Small intestine (tissue), 7 donors: ENCODE measurements around the gene DSE. TPM values are rescaled to one million over a fixed set of nuclear protein-coding genes. Genes with fewer than 3 reads are reported as not detected.

Experiments
- DNase-seq, 2 donors: peaks; one replicate each; pipeline versions ENCODE4 v3.0.0 to v3.0.0-alpha.2; 2013
- FAIRE-seq: peaks from 2 replicates; lab custom pipeline; 2012; peaks lifted over from hg19 to GRCh38; lab: Jason Lieb, UNC
- H3K27ac ChIP-seq, 3 donors: one replicate each; pipeline ENCODE4 v1.5.1; 2013; ENCODE audit warnings: low read length in 2 of 3, mild to moderate bottlenecking in 2 of 3, control low read depth in 1 of 3, inconsistent platforms in 1 of 3, low read depth in 1 of 3, moderate library complexity in 1 of 3
- H3K27me3 ChIP-seq, 3 donors: one replicate each; pipeline ENCODE4 v1.6.1; 2013; ENCODE audit warnings: low read length in 3 of 3, inconsistent platforms in 1 of 3; ENCODE audit not compliant: control insufficient read depth in 3 of 3, insufficient read depth in 3 of 3
- H3K36me3 ChIP-seq, 3 donors: one replicate each; pipeline ENCODE4 v1.6.1; 2013; ENCODE audit warnings: low read length in 3 of 3, inconsistent platforms in 1 of 3, low read depth in 1 of 3, mild to moderate bottlenecking in 1 of 3, moderate library complexity in 1 of 3; ENCODE audit not compliant: control insufficient read depth in 3 of 3, insufficient read depth in 2 of 3
- H3K4me1 ChIP-seq, 3 donors: one replicate each; pipeline ENCODE4 v1.6.1; 2013; ENCODE audit warnings: low read length in 2 of 3, inconsistent platforms in 1 of 3, low read depth in 1 of 3, mild to moderate bottlenecking in 1 of 3, moderate library complexity in 1 of 3; ENCODE audit not compliant: control insufficient read depth in 3 of 3, insufficient read depth in 2 of 3
- H3K4me3 ChIP-seq, 3 donors: one replicate each; pipeline ENCODE4 v1.5.1; 2013; ENCODE audit warnings: low read length in 3 of 3, control low read depth in 1 of 3, inconsistent platforms in 1 of 3, low read depth in 1 of 3, mild to moderate bottlenecking in 1 of 3, moderate library complexity in 1 of 3
- H3K9me3 ChIP-seq, 2 donors: one replicate each; pipeline ENCODE4 v1.6.1; 2013; ENCODE audit warnings: low read depth in 1 of 2, low read length in 1 of 2; ENCODE audit not compliant: control insufficient read depth in 2 of 2, insufficient read depth in 1 of 2
- WGBS, 3 donors: extraction: QIAGEN DNeasy Blood & Tissue Kit; methylation state at CpG; one replicate each; pipeline ENCODE4 v1.1.7; 2013; 5-methylcytosine and 5-hydroxymethylcytosine counted together
- polyA plus RNA-seq, 4 donors: library from polyadenylated mRNA; stranded (reverse) in 3 of 4; unstranded in 1 of 4; fragments of 200-250 nt in 3 of 4; fragments of 120-200 nt in 1 of 4; gene quantifications; one replicate each; pipeline versions ENCODE4 v1.2.1 to v1.2.3, GENCODE V29; 2013
- donor health status: healthy with polysubstance abuse.
- donor health status: control.
- donor health status: control.
- donor health status: Bipolar disorder and iron deficiency.
- donor health status: healthy.

DSE gene
- polyA plus RNA-seq, 4 donors: 0.45 to 10.4 (median 4.8) TPM

GRCh38 chr6:116392132-116393013 is 21.6 kb downstream of the DSE start:
- WGBS, 3 donors: 80 to 86% (median 80%) methylated on average over 10 of the region's 10 CpGs
- peaks cover 0 to 2% (median 0%) of the 10 kb centered on the region in 3 donors for H3K4me1 ChIP-seq
- H3K27ac ChIP-seq: peak overlapping the region in 2 of 3 donors; percentile 32 to 69
- FAIRE-seq: no peak
- peak in 1 of 2 donors; percentile 28 for DNase-seq
- no peaks in the 10 kb centered on the region for H3K27me3 ChIP-seq
- no peaks in the 10 kb centered on the region for H3K9me3 ChIP-seq
- no peak overlapping the region for H3K4me3 ChIP-seq
- no peaks in the 10 kb centered on the region for H3K36me3 ChIP-seq

GRCh38 chr6:116393430-116393829 is 22.7 kb downstream of the DSE start:
- 30 to 40% (median 32%) methylated on average over 1 of the region's 1 CpG for WGBS, 3 donors
- FAIRE-seq (no peak), DNase-seq (no peak)
- Histone ChIP-seq H3K9me3 (no peaks in the 10 kb centered on the region), H3K36me3 (no peaks in the 10 kb centered on the region), H3K27me3 (no peaks in the 10 kb centered on the region), H3K27ac (peak overlapping the region in 1 of 3 donors; percentile 20), H3K4me1 (peaks cover 0 to 4% (median 0%) of the 10 kb centered on the region in 3 donors), H3K4me3 (no peak overlapping the region)

DNA sequence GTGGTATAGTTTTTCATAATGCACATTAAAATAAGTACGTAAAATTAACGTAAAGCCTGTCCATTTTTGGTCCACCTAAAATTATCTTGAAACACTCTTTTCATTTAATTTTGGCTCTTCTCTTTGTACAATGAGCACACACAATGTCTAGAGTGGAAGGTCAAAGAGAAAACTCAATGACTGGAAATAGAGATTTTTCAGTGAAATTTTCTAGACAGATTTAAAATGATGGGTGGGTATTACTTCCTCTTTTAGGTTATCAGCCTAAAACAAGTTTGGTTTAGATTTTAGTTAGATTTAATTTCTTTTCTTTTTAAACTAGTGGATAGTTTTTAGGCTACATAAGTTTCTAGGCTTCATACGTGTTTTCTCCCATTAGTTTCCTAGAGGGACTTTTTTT is 24.9 kb downstream of the DSE start:
- no peaks in the 10 kb centered on the region for H3K27me3 ChIP-seq
- H3K36me3 ChIP-seq: peaks cover 0 to 4% (median 0%) of the 10 kb centered on the region in 3 donors
- DNase-seq (no peak), FAIRE-seq (no peak)
- H3K9me3 ChIP-seq: no peaks in the 10 kb centered on the region
- no peak overlapping the region for H3K4me3 ChIP-seq
- no peak overlapping the region for H3K27ac ChIP-seq
- 80 to 93% (median 92%) methylated on average over 3 of the region's 3 CpGs for WGBS, 3 donors
- H3K4me1 ChIP-seq: peaks cover 0 to 2% (median 0%) of the 10 kb centered on the region in 3 donors

GRCh38 chr6:116396441-116396840 is 25.7 kb downstream of the DSE start:
- Histone ChIP-seq H3K4me1 (peaks cover 0 to 2% (median 0%) of the 10 kb centered on the region in 3 donors), H3K9me3 (no peaks in the 10 kb centered on the region), H3K36me3 (peaks cover 0 to 4% (median 0%) of the 10 kb centered on the region in 3 donors), H3K27me3 (no peaks in the 10 kb centered on the region), H3K4me3 (no peak overlapping the region), H3K27ac (no peak overlapping the region)
- FAIRE-seq (no peak), DNase-seq (no peak)
- 90 to 91% (median 90%) methylated on average over 5 of the region's 5 CpGs for WGBS, 3 donors

- 67 to 78% (median 74%) methylated on average over 1 of the region's 1 CpG for WGBS, 3 donors
- Histone ChIP-seq H3K27ac (no peak overlapping the region), H3K36me3 (peaks cover 0 to 4% (median 0%) of the 10 kb centered on the region in 3 donors), H3K4me1 (peaks cover 0 to 2% (median 0%) of the 10 kb centered on the region in 3 donors), H3K4me3 (no peak overlapping the region), H3K9me3 (no peaks in the 10 kb centered on the region), H3K27me3 (no peaks in the 10 kb centered on the region)
- DNase-seq: no peak
- no peak for FAIRE-seq
These were observed 27.2 kb downstream of the DSE start for GRCh38 chr6:116397914-116398313.

- FAIRE-seq (no peak), DNase-seq (no peak)
- H3K4me3 ChIP-seq: no peak overlapping the region
- H3K27me3 ChIP-seq: no peaks in the 10 kb centered on the region
- peaks cover 0 to 4% (median 0%) of the 10 kb centered on the region in 3 donors for H3K36me3 ChIP-seq
- peaks cover 0 to 2% (median 0%) of the 10 kb centered on the region in 3 donors for H3K4me1 ChIP-seq
- WGBS, 3 donors: 31 to 39% (median 35%) methylated on average over 2 of the region's 2 CpGs
- H3K9me3 ChIP-seq: no peaks in the 10 kb centered on the region
- H3K27ac ChIP-seq: no peak overlapping the region
These were observed 27.7 kb downstream of the DSE start for GRCh38 chr6:116398316-116399010.

GRCh38 chr6:116399287-116399686 is 28.5 kb downstream of the DSE start:
- Histone ChIP-seq H3K27ac (no peak overlapping the region), H3K9me3 (no peaks in the 10 kb centered on the region), H3K36me3 (peaks cover 0 to 4% (median 0%) of the 10 kb centered on the region in 3 donors), H3K4me1 (peaks cover 0 to 2% (median 0%) of the 10 kb centered on the region in 3 donors), H3K27me3 (no peaks in the 10 kb centered on the region), H3K4me3 (no peak overlapping the region)
- DNase-seq (no peak), FAIRE-seq (no peak)
- WGBS, 3 donors: 91 to 97% (median 95%) methylated on average over 12 of the region's 12 CpGs

DNA sequence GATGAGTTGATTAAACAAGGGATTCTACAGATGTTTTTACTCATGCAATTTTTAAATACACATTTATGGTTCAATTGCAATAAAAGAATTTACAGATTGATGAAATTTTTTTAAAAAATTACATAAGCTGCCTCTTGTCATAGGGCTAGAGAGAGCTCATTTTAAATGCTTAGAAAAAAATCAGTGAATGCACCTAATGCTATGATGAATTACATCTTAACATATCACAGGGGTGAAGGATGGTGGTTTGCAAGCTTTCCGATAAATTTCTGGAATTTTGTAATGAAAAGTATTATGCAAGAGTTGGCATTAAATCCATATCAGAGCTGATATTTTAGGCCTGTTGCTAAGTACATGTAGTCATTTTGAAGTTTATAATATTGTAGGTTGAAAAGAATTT is 29.6 kb downstream of the DSE start:
- WGBS, 3 donors: 80 to 94% (median 91%) methylated on average over 1 of the region's 1 CpG
- Histone ChIP-seq H3K4me3 (no peak overlapping the region), H3K27ac (no peak overlapping the region), H3K4me1 (peaks cover 0 to 2% (median 0%) of the 10 kb centered on the region in 3 donors), H3K27me3 (no peaks in the 10 kb centered on the region), H3K36me3 (peaks cover 0 to 4% (median 0%) of the 10 kb centered on the region in 3 donors), H3K9me3 (no peaks in the 10 kb centered on the region)
- FAIRE-seq (no peak), DNase-seq (no peak)
